Measurements from ENCODE around the gene RXFP3.

GRCh38 chr5:33929925-33930690 is 6.1 kb upstream of the RXFP3 start:
- TF ChIP-seq, protein P1, sequence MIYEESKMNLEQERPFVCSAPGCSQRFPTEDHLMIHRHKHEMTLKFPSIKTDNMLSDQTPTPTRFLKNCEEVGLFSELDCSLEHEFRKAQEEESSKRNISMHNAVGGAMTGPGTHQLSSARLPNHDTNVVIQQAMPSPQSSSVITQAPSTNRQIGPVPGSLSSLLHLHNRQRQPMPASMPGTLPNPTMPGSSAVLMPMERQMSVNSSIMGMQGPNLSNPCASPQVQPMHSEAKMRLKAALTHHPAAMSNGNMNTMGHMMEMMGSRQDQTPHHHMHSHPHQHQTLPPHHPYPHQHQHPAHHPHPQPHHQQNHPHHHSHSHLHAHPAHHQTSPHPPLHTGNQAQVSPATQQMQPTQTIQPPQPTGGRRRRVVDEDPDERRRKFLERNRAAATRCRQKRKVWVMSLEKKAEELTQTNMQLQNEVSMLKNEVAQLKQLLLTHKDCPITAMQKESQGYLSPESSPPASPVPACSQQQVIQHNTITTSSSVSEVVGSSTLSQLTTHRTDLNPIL (CRISPR knock-in tag; IDR thresholded peaks at IDR 0.05; ENCODE audit: low read depth): no peak
- TF ChIP-seq POU6F1 (CRISPR knock-in tag; IDR thresholded peaks at IDR 0.05; ENCODE audit: borderline replicate concordance, low read depth) (no peak), ARNTL (CRISPR knock-in tag; IDR thresholded peaks at IDR 0.05; ENCODE audit: borderline replicate concordance, low read depth) (no peak), ZNF565 (CRISPR knock-in tag; conservative IDR thresholded peaks at IDR 0.05; ENCODE audit: low read depth) (no peak), CSDC2 (CRISPR knock-in tag; IDR thresholded peaks at IDR 0.05) (no peak), PPARA (CRISPR knock-in tag; IDR thresholded peaks at IDR 0.05; ENCODE audit: borderline replicate concordance) (no peak), ZC3H10 (CRISPR knock-in tag; IDR thresholded peaks at IDR 0.05) (no peak), OSR1 (CRISPR knock-in tag; IDR thresholded peaks at IDR 0.05) (no peak), ZFP30 (CRISPR knock-in tag; IDR thresholded peaks at IDR 0.05) (no peak), SNAI2 (CRISPR knock-in tag; IDR thresholded peaks at IDR 0.05) (no peak), RARB (CRISPR knock-in tag; IDR thresholded peaks at IDR 0.05) (no peak), ZNF8 (CRISPR knock-in tag; IDR thresholded peaks at IDR 0.05) (no peak), TSHZ2 (CRISPR knock-in tag; IDR thresholded peaks at IDR 0.05) (no peak)
- TF ChIP-seq, protein P2, sequence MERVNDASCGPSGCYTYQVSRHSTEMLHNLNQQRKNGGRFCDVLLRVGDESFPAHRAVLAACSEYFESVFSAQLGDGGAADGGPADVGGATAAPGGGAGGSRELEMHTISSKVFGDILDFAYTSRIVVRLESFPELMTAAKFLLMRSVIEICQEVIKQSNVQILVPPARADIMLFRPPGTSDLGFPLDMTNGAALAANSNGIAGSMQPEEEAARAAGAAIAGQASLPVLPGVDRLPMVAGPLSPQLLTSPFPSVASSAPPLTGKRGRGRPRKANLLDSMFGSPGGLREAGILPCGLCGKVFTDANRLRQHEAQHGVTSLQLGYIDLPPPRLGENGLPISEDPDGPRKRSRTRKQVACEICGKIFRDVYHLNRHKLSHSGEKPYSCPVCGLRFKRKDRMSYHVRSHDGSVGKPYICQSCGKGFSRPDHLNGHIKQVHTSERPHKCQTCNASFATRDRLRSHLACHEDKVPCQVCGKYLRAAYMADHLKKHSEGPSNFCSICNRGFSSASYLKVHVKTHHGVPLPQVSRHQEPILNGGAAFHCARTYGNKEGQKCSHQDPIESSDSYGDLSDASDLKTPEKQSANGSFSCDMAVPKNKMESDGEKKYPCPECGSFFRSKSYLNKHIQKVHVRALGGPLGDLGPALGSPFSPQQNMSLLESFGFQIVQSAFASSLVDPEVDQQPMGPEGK (CRISPR knock-in tag; IDR thresholded peaks at IDR 0.05; ENCODE audit: borderline replicate concordance): no peak

Measured in SK-N-SH treated with all-trans-retinoic acid at 6 μM for 48 hours (cell line).